Measurements from ENCODE around the gene CSTPP1. TPM values are rescaled to one million over a fixed set of nuclear protein-coding genes. Genes with fewer than 3 reads are reported as not detected.

CSTPP1 gene
- total and polyA plus RNA-seq, 2 of the 4 experiments (the other 2 are of a cell fraction): 22.0 to 35.7 TPM

DNA sequence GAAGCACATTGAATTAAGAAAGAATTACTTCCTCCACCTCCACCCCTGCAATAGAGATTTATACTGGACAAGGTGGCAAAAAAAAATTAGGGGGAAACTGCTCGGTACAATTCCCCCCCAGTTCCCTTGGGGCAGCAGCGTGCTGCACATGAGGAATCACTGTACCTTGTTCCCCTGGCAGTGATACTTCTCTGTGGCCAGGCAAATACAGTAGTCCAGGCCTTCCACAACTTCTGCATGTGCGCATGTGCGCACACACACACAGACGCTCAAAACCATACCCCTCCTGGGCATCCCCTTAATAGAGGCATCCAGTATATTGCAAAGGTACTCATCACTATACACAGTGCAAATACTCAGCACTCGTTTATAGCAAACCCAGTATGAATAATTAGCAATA, 171.2 kb downstream of the CSTPP1 start:
- Histone ChIP-seq H3K4me2 (ENCODE audit: low read depth, low read length) (no peak overlapping the region), H3K9ac (ENCODE audit: low read depth, low read length) (no peak overlapping the region), H3K23ac (ENCODE audit: low read depth, low read length) (no peak overlapping the region), H3K79me1 (ENCODE audit: low read depth in 1 of 2, low read length in 2 of 2) (peaks cover 3 to 8% of the 10 kb centered on the region in 2 experiments; a peak in 1 of 4 replicates), H3K36me3 (ENCODE audit: control insufficient read depth, insufficient read depth, low read length) (no peaks in the 10 kb centered on the region), H4K5ac (ENCODE audit: low read depth, low read length) (no peak overlapping the region), H2AFZ (replicated peaks; ENCODE audit: low read length, poor library complexity) (no peak overlapping the region), H2AK9ac (replicated peaks; ENCODE audit: low read depth, low read length, poor library complexity) (no peak overlapping the region), H4K8ac (ENCODE audit: low read depth in 2 of 2, low read length in 2 of 2) (no peak overlapping the region), H3K14ac (replicated peaks; ENCODE audit: low read depth, low read length) (no peak overlapping the region), H3K56ac (ENCODE audit: extremely low read depth, insufficient read depth, low read length) (no peak overlapping the region), H3K9me3 (ENCODE audit: control insufficient read depth, insufficient read depth, low read length) (no peaks in the 10 kb centered on the region), H2BK120ac (ENCODE audit: low read depth, low read length) (no peak overlapping the region), H4K91ac (ENCODE audit: insufficient read depth, low read depth, low read length) (no peak overlapping the region), H3K4me3 (ENCODE audit: insufficient read depth, low read depth, low read length) (no peak overlapping the region), H2BK5ac (ENCODE audit: low read depth, low read length, poor library complexity, severe bottlenecking) (no peak overlapping the region), H3K27ac (ENCODE audit: insufficient read depth, low read length) (no peak overlapping the region), H3K27me3 (ENCODE audit: control insufficient read depth, insufficient read depth, low read length) (no peaks in the 10 kb centered on the region), H3K4me1 (ENCODE audit: control insufficient read depth, insufficient read depth, low read length) (peaks cover 17% of the 10 kb centered on the region), H3K18ac (ENCODE audit: low read depth, low read length) (no peak overlapping the region), H2BK20ac (ENCODE audit: low read depth, low read length) (no peak overlapping the region; the same call in 1 of the 2 replicates), H2BK15ac (ENCODE audit: low read depth, low read length) (no peak overlapping the region), H4K20me1 (ENCODE audit: insufficient read depth, low read length) (no peaks in the 10 kb centered on the region), H3K4ac (ENCODE audit: low read depth, low read length) (no peak overlapping the region), H2AK5ac (ENCODE audit: low read depth, low read length) (no peak overlapping the region), H3K9me1 (ENCODE audit: insufficient read depth, low read length) (peaks cover 26% of the 10 kb centered on the region)
- ChIA-PET POLR2A (ENCODE audit: unreplicated experiment) (no interaction called here), CTCF (no interaction called here)
- TF ChIP-seq RFX5 (IDR thresholded peaks at IDR 0.05; ENCODE audit: low read depth, low read length) (no peak), MAZ (IDR thresholded peaks at IDR 0.05; ENCODE audit: borderline replicate concordance, low read depth, low read length) (no peak), BHLHE40 (IDR thresholded peaks at IDR 0.05; ENCODE audit: low read depth, low read length) (no peak), FOS (IDR thresholded peaks at IDR 0.05; ENCODE audit: low read depth, low read length) (no peak), POLR2A (IDR thresholded peaks at IDR 0.05; ENCODE audit: low read depth, low read length) (no peak), RCOR1 (IDR thresholded peaks at IDR 0.05; ENCODE audit: insufficient replicate concordance, low read length) (no peak), CHD1 (IDR thresholded peaks at IDR 0.05; ENCODE audit: low read depth, low read length) (no peak), CEBPB (IDR thresholded peaks at IDR 0.05; ENCODE audit: low read depth, low read length) (no peak), MXI1 (IDR thresholded peaks at IDR 0.05; ENCODE audit: borderline replicate concordance, low read depth, low read length) (no peak), SMC3 (IDR thresholded peaks at IDR 0.05; ENCODE audit: low read depth, low read length) (no peak), MAFK (IDR thresholded peaks at IDR 0.05; ENCODE audit: low read depth, low read length) (no peak), RAD21 (IDR thresholded peaks at IDR 0.05; ENCODE audit: low read length) (no peak), NFE2L2 (IDR thresholded peaks at IDR 0.05; ENCODE audit: low read depth, low read length) (no peak)
- TF ChIP-seq, protein P1, sequence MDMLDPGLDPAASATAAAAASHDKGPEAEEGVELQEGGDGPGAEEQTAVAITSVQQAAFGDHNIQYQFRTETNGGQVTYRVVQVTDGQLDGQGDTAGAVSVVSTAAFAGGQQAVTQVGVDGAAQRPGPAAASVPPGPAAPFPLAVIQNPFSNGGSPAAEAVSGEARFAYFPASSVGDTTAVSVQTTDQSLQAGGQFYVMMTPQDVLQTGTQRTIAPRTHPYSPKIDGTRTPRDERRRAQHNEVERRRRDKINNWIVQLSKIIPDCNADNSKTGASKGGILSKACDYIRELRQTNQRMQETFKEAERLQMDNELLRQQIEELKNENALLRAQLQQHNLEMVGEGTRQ (IDR thresholded peaks at IDR 0.05; ENCODE audit: low read depth, low read length): no peak
- TF ChIP-seq, protein P2, sequence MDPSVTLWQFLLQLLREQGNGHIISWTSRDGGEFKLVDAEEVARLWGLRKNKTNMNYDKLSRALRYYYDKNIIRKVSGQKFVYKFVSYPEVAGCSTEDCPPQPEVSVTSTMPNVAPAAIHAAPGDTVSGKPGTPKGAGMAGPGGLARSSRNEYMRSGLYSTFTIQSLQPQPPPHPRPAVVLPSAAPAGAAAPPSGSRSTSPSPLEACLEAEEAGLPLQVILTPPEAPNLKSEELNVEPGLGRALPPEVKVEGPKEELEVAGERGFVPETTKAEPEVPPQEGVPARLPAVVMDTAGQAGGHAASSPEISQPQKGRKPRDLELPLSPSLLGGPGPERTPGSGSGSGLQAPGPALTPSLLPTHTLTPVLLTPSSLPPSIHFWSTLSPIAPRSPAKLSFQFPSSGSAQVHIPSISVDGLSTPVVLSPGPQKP (IDR thresholded peaks at IDR 0.05; ENCODE audit: borderline replicate concordance, low read depth, low read length): no peak
- TF ChIP-seq, protein P3, sequence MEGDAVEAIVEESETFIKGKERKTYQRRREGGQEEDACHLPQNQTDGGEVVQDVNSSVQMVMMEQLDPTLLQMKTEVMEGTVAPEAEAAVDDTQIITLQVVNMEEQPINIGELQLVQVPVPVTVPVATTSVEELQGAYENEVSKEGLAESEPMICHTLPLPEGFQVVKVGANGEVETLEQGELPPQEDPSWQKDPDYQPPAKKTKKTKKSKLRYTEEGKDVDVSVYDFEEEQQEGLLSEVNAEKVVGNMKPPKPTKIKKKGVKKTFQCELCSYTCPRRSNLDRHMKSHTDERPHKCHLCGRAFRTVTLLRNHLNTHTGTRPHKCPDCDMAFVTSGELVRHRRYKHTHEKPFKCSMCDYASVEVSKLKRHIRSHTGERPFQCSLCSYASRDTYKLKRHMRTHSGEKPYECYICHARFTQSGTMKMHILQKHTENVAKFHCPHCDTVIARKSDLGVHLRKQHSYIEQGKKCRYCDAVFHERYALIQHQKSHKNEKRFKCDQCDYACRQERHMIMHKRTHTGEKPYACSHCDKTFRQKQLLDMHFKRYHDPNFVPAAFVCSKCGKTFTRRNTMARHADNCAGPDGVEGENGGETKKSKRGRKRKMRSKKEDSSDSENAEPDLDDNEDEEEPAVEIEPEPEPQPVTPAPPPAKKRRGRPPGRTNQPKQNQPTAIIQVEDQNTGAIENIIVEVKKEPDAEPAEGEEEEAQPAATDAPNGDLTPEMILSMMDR (conservative IDR thresholded peaks at IDR 0.05; ENCODE audit: low read depth, low read length): no peak
- in situ Hi-C loops (cut with MboI; ENCODE audit: low sequenced_read_pairs) (no loop called here), dilution Hi-C loops (cut with HindIII; ENCODE audit: low sequenced_read_pairs, unreplicated experiment) (no loop called here), intact Hi-C loops (cut with micrococcal nuclease) (no loop called here)
- DNase-seq (no peak), ATAC-seq (ENCODE audit: low read depth) (no peak)
- 94% methylated on average over 3 of the region's 6 CpGs; no CpG with 5 or more reads in 1 of the 2 experiments for WGBS, 2 experiments (ENCODE audit: extremely low coverage in 2 of 2, insufficient read length in 1 of 2)
- no TSS peak for BruUV-seq (replicated peaks)
